ENCODE data around the gene SH3BP1. TPM values are rescaled to one million over a fixed set of nuclear protein-coding genes. Genes with fewer than 3 reads are reported as not detected.

Gene SH3BP1
- polyA plus RNA-seq, 1 donor from 2014 or later: 14.7 TPM

DNA sequence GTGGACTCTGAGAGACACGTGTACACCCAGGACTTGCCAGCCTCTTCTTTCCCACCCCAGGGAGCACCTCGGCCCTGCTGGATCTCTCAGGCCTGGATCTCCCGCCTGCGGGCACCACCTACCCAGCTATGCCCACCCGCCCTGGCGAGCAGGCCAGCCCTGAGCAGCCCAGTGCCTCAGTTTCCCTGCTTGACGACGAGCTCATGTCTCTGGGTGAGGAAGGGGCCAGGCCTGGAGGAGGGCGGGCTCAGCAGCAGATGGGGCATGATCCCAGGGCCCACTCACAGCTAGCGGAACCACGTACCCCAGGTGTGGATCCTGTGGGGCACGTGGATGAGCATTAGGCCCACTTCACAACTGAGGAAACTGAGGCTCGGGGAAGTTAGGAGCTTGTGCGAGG is 13.7 kb upstream of the SH3BP1 start:
- Mint-ChIP-seq H3K27me3 (peaks cover 2% of the 10 kb centered on the region), H3K4me1 (peaks cover 27 to 31% (median 31%) of the 10 kb centered on the region in 3 donors), H3K4me3 (peak overlapping the region in 2 of 4 donors; percentile 4 to 71), H3K36me3 (peaks cover 4% of the 10 kb centered on the region), H3K27ac (peak overlapping the region; percentile 71 to 94 (median 91)), H3K9me3 (no peaks in the 10 kb centered on the region)

DNA sequence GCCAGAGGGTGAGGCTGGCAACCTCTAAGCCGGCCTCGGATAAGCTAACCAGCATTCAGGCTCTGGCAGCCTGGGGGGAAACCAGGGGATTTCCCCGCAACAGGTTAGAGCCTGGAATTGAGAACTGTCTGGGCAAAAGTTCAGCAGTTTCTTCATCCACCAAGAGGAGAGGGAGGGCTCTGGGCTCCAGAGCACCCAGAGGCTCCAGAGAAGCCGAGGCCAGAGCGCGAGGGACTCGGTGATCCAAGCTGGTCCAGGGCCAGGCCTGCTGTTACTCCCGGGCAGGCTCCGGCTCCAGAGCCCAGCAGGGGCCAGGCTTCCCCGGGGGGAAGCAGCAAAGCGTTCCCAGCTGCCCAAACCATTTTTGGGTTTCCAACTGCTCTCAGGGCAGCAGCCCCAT is 13.3 kb upstream of the SH3BP1 start:
- peak overlapping the region; percentile 71 to 94 (median 91) for H3K27ac Mint-ChIP-seq
- H3K9me3 Mint-ChIP-seq: no peaks in the 10 kb centered on the region
- H3K4me3 Mint-ChIP-seq: peak overlapping the region in 1 of 4 donors; percentile 22
- H3K4me1 Mint-ChIP-seq: peaks cover 27 to 31% (median 31%) of the 10 kb centered on the region in 3 donors
- peaks cover 2% of the 10 kb centered on the region for H3K27me3 Mint-ChIP-seq
- peaks cover 4% of the 10 kb centered on the region for H3K36me3 Mint-ChIP-seq

DNA sequence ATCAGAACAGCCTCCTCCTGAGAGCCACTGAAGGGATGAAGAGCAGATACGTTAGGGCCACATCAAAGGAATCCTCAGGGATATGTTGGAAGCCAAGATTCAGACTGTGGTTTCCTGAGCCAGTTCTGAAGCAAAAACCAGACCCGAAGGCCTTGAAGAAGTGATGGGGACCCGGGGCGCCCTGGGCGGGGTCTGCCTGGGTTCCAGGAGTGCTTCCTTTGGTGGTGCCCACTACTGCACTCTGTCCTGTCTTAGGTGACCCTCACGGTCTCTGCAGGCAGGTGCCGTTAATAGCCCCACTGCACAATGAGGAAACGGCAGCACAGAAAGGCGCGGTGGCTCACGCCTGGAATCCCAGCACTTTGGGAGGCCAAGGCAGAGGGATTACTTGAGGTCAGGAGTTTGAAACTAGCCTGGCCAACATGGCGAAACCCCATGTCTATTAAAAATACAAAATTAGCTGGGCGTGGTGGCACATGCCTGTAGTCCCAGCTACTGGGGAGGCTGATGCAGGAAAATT is 12.9 kb upstream of the SH3BP1 start:
- Mint-ChIP-seq H3K27me3 (peaks cover 2% of the 10 kb centered on the region), H3K27ac (peak overlapping the region; percentile 91 to 94 (median 92)), H3K4me3 (peak overlapping the region; percentile 43 to 84 (median 49)), H3K36me3 (peaks cover 4% of the 10 kb centered on the region), H3K9me3 (no peaks in the 10 kb centered on the region), H3K4me1 (peaks cover 27 to 31% (median 29%) of the 10 kb centered on the region in 3 donors)

DNA sequence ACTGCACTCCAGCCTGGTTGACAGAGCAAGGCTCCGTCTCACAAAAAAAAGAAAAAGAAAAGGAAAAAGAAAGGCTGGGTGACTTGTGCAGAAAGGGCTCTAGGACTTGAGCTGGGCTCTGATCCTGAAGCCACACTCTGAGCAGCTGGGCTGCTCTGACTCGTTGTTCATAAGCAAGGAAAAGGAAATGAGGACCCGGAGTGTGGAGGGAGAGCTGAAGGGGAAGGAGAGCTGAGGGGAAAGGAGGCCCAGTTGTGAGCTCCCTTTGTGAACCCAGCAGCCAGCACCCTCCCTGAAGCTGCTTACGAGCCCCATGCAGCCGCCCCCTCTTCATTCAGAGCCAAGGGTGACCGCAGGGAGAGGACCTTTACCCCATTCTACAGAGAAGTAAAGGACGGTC is 12.3 kb upstream of the SH3BP1 start:
- peaks cover 2% of the 10 kb centered on the region for H3K27me3 Mint-ChIP-seq
- H3K4me1 Mint-ChIP-seq: peaks cover 27 to 35% (median 32%) of the 10 kb centered on the region in 3 donors
- peak overlapping the region; percentile 91 to 92 (median 91) for H3K27ac Mint-ChIP-seq
- H3K9me3 Mint-ChIP-seq: no peaks in the 10 kb centered on the region
- peaks cover 4% of the 10 kb centered on the region for H3K36me3 Mint-ChIP-seq
- peak overlapping the region; percentile 43 to 84 (median 49) for H3K4me3 Mint-ChIP-seq

DNA sequence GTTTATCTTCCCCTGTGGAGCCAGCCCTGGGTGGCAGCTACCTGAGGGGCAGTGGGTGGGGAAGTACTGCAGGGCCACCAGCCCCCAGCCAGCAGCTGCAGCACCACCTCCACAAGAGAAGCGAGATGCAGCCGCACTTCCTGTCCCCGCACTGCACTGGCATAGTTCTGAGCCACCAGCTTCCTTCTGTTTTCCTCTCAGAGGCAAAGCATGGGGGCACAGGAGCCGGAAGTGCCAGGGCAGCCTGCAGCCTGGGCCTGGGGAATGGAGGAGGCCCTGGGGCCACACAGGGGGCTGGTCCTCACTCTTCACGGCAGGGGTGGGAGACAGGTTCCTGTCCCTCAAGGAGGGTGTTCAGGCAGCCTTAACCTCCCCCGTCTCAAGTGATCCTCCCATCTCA is 11.9 kb upstream of the SH3BP1 start:
- Mint-ChIP-seq H3K4me3 (peak overlapping the region; percentile 42 to 84 (median 46)), H3K4me1 (peaks cover 27 to 35% (median 34%) of the 10 kb centered on the region in 3 donors), H3K27ac (peak overlapping the region; percentile 91 to 92 (median 91)), H3K36me3 (peaks cover 4% of the 10 kb centered on the region), H3K9me3 (no peaks in the 10 kb centered on the region), H3K27me3 (peaks cover 2% of the 10 kb centered on the region)

DNA sequence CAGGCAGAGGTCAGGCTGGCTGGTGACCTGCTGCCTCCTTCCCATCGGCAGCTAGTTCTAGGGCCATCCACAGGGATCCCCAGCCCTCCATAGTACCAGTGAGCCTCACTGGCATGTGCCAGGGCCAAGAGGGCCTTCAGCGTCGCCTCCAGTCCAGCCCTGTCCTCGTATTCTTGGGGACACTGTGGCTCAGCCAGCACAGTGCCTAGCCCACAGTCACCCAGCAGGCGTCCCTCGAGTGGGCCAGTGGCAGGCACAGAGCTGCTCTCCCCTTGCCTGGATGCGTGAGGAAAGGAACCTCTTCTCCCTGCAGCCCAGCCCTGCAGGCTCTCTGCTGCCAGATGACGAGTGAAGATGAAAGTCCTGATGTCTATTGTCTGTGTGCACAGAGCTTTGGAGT is 10.6 kb upstream of the SH3BP1 start:
- Mint-ChIP-seq H3K36me3 (peaks cover 2% of the 10 kb centered on the region), H3K27ac (peak overlapping the region in 2 of 3 donors; percentile 91), H3K27me3 (peaks cover 2% of the 10 kb centered on the region), H3K4me3 (peak overlapping the region in 2 of 4 donors; percentile 58 to 65), H3K9me3 (no peaks in the 10 kb centered on the region), H3K4me1 (peaks cover 29 to 39% (median 38%) of the 10 kb centered on the region in 3 donors)

DNA sequence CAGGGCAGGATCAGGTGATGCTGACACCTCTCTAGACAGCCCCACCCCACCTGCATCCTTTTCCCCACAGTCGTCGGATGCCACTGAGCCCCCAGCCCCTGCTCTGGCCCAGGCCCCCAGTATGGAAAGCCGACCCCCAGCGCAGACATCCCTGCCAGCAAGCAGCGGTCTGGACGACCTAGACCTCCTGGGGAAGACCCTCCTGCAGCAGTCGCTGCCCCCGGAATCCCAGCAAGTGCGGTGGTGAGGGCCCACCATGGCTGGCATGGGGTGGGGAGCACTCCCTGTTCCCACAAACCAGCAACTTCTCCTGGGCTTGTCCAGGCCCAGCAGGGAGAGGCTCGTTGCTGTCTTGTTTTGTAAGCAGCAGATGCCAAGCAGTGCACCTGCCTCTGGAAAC is 9.5 kb upstream of the SH3BP1 start:
- peaks cover 40 to 49% (median 44%) of the 10 kb centered on the region in 3 donors for H3K4me1 Mint-ChIP-seq
- H3K27ac Mint-ChIP-seq: no peak overlapping the region
- no peaks in the 10 kb centered on the region for H3K9me3 Mint-ChIP-seq
- peaks cover 2% of the 10 kb centered on the region for H3K36me3 Mint-ChIP-seq
- no peak overlapping the region for H3K4me3 Mint-ChIP-seq
- peaks cover 2% of the 10 kb centered on the region for H3K27me3 Mint-ChIP-seq

DNA sequence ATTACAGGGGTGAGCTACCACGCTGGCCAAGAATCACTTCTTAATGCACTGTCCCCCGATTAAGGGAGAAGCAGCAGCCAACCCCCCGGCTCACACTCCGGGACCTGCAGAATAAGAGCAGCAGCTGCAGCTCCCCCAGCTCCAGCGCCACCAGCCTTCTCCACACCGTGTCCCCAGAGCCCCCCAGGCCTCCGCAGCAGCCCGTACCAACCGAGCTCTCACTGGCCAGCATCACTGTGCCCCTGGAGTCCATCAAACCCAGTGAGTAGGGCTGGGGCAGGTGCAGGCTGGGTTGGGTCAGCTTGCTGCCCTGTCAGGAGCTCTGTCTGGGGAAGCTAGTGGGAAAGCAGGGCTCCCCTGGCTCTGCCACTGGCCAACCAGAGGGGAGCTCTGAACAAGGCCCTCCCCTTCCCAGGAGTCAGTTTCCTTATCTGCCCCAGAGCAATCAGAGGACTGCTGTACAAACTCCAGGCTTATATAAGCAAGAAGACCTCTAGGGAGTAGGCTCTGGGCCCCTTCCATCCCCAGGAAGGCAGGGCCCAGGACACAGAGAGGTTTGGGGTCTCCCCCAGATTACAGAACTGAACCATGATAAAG is 8.5 kb upstream of the SH3BP1 start:
- H3K4me1 Mint-ChIP-seq: peaks cover 39 to 46% (median 41%) of the 10 kb centered on the region in 3 donors
- H3K36me3 Mint-ChIP-seq: no peaks in the 10 kb centered on the region
- H3K27ac Mint-ChIP-seq: peak overlapping the region; percentile 59 to 75 (median 69)
- peak overlapping the region in 2 of 4 donors; percentile 39 to 45 for H3K4me3 Mint-ChIP-seq
- no peaks in the 10 kb centered on the region for H3K27me3 Mint-ChIP-seq
- H3K9me3 Mint-ChIP-seq: no peaks in the 10 kb centered on the region

DNA sequence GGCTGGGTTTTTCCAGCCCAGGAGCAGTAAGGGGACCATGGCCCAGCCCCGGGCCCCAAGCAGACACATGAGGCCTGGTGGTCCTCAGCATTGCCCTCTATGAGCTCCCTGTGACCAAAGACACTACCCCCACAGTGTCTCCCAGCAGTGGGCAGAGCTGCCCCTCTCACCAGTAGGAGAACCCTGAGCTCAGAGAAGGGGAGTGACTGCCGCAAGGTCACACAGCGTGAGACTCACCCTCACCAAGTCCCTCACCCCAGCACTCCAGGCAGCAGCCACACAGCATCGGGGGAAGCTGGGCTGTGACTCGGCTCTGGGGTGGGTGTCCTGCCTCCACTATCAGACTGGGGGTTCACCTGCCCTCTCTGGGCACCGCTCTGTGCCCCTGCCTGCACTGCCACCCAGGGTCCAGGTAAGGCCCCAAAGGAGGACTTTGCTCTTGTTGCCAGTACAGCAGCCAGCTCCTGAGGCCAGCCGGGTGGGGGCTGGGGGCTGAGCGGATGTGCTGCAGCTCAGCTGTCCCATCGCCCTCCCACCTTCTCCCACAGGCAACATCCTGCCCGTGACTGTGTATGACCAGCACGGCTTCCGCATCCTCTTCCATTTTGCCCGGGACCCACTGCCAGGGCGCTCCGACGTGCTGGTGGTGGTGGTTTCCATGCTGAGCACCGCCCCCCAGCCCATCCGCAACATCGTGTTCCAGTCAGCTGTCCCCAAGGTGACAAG is 7.9 kb upstream of the SH3BP1 start:
- H3K36me3 Mint-ChIP-seq: no peaks in the 10 kb centered on the region
- H3K27ac Mint-ChIP-seq: peak overlapping the region; percentile 69 to 91 (median 75)
- no peaks in the 10 kb centered on the region for H3K9me3 Mint-ChIP-seq
- peaks cover 43 to 50% (median 46%) of the 10 kb centered on the region in 3 donors for H3K4me1 Mint-ChIP-seq
- no peaks in the 10 kb centered on the region for H3K27me3 Mint-ChIP-seq
- peak overlapping the region in 3 of 4 donors; percentile 33 to 68 (median 45) for H3K4me3 Mint-ChIP-seq

DNA sequence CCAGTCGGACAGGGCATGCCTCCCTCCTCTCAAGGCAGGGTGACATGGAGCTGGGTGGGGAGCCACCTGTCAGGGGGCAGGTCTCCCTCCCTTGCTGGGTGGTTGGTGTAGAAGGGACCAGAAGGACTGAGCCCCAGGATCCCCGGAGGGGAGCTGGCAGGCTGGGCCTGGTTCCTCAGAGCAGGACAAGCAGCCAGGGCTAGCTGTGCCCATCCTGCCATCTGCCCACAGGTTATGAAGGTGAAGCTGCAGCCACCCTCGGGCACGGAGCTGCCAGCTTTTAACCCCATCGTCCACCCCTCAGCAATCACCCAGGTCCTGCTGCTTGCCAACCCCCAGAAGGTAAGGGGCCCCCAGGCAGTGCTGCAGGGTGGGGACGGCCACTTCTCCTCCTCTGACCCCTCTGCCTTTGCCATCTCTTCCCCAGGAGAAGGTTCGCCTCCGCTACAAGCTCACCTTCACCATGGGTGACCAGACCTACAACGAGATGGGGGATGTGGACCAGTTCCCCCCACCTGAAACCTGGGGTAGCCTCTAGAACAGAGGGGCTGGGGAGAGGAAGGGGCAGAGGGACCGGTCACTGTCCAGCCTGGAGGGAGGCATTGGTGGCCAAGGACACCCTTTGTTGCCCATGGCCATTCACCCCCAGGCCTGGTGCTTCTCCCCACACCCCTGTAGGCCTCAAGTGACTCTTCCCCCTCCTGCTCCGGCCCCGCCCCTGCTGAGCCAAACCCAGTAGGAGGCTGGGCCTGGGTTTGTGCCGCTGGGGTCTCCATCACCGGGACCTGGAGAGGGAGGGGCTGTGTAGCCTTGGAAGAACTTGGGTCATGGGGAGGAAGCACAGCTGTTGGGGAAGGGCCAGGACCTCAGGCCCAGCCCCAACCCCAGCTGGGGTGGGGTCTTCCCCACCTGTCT is 7.0 kb upstream of the SH3BP1 start:
- no peaks in the 10 kb centered on the region for H3K36me3 Mint-ChIP-seq
- peaks cover 41 to 50% (median 42%) of the 10 kb centered on the region in 3 donors for H3K4me1 Mint-ChIP-seq
- peak overlapping the region; percentile 89 to 97 (median 93) for H3K27ac Mint-ChIP-seq

DNA sequence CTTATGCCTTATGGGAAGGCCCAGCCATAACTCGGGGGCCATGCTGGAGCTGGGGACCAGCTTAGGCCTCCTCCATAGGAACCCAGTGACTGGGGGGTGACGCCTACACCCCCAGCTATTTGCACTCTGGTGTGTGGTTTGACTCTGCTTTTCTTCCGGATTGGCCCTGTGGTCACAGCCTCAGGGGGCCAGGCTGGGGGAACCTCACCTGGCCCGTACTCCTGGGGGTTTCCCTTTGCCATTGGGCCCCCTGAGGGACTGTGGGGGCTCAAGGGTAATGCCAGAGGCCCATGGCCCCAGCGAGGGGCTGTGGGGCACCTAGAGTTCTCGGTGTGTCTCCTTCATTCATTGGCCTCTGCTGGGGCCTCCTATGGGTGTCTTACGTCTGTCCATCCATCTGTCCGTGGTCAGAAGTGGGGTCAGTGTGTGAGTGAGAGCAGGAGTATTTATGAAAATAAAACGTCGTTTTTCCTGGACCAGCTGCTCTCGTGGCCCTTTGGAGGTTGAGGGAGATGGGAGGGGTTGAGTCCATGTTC is 6.3 kb upstream of the SH3BP1 start:
- Mint-ChIP-seq H3K27me3 (no peaks in the 10 kb centered on the region), H3K4me1 (peaks cover 42 to 49% (median 44%) of the 10 kb centered on the region in 3 donors), H3K36me3 (no peaks in the 10 kb centered on the region), H3K9me3 (no peaks in the 10 kb centered on the region), H3K27ac (peak overlapping the region; percentile 89 to 97 (median 93)), H3K4me3 (peak overlapping the region; percentile 60 to 92 (median 79))

More for the DNA sequence above, 7.0 kb upstream of the SH3BP1 start:
- H3K27me3 Mint-ChIP-seq: no peaks in the 10 kb centered on the region
- H3K9me3 Mint-ChIP-seq: no peaks in the 10 kb centered on the region
- peak overlapping the region in 3 of 4 donors; percentile 60 to 92 (median 83) for H3K4me3 Mint-ChIP-seq

DNA sequence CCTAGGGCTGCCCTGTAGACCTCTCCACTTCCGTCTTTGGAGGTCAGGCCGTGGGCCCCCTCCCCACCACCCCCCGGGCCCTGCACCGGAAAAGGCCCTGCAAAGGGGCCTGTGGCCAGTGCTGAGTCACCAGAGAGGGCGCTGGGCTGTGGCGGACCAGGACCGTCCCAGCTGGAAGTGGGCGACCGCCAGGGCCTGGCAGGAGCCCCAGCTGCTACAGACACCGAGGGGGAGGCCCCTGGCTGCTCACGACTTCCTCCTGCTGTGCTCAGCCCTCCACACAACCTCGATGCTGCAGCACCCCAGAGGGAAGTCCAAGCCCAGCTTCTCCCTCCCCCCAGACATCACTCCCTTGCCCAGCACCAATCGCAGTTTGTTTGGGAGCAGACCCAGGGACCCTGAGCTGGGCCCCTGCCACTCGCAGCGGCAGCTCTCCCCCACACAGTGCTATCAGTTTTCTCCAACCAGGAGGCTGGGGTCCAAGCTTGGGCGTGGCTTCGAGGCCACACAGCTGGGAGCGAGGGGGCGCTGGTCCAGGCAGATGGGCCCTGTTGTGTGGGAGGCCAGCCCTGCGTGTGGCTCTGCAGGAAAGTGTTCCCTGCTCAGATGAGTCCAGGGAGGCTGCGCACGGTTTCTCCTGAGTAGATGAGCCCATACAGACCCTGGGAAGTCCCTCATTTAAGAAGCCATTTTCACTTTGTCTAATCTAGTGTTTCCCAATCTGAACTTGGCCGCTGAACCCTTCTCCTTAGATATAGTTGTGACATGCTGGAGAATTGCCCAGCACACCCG is 5.6 kb upstream of the SH3BP1 start:
- H3K27ac Mint-ChIP-seq: peak overlapping the region; percentile 89 to 97 (median 93)
- no peaks in the 10 kb centered on the region for H3K27me3 Mint-ChIP-seq
- H3K4me1 Mint-ChIP-seq: peaks cover 43 to 48% (median 45%) of the 10 kb centered on the region in 3 donors
- H3K9me3 Mint-ChIP-seq: no peaks in the 10 kb centered on the region
- H3K36me3 Mint-ChIP-seq: no peaks in the 10 kb centered on the region
- H3K4me3 Mint-ChIP-seq: peak overlapping the region; percentile 60 to 92 (median 74)

DNA sequence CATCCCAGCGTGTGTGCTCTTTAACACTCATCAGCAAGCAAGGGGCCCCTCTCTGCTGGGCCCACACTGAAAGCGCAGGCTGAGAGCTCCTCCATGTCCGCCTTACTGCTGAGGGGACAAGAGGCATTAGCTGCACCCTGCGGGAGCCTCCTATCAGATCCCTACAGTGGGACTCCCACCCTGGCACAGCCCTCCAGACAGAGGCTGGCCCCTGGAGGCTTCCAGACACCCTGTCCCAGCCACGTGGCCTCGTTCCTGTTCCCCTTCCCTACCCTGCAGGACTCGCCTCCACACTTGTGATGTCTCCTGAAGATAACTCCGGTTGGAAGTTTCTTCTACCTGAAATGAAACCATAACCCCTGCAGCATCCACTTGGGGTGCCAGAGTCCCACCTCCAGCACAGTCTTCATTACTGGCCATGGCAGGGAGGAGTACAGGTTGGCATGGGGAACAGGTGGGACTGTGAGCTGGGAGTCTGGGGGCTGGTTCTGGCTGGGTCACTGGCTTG is 5.0 kb upstream of the SH3BP1 start:
- H3K9me3 Mint-ChIP-seq: no peaks in the 10 kb centered on the region
- H3K4me3 Mint-ChIP-seq: peak overlapping the region; percentile 60 to 92 (median 72)
- H3K27ac Mint-ChIP-seq: peak overlapping the region; percentile 89 to 97 (median 93)
- no peaks in the 10 kb centered on the region for H3K36me3 Mint-ChIP-seq
- peaks cover 43 to 50% (median 46%) of the 10 kb centered on the region in 3 donors for H3K4me1 Mint-ChIP-seq
- no peaks in the 10 kb centered on the region for H3K27me3 Mint-ChIP-seq
